Measurements from ENCODE around the gene PDK2. TPM values are rescaled to one million over a fixed set of nuclear protein-coding genes. Genes with fewer than 3 reads are reported as not detected.

Gene PDK2
- total and polyA plus RNA-seq, 2 donors (not counting 1 experiment from before 2014, with no cell fraction given), result 19.2 to 41.0 TPM

- DNase-seq (ENCODE audit: low read depth in 2 of 2), result no peak
- Histone ChIP-seq H4K20me1 (ENCODE audit: control insufficient read depth, extremely low read depth, insufficient read depth, low read length) (no peaks in the 10 kb centered on the region), H3K4me1 (ENCODE audit: control insufficient read depth, extremely low read depth, insufficient read depth, low read length) (peaks cover 22% of the 10 kb centered on the region), H3K27me3 (ENCODE audit: control insufficient read depth, insufficient read depth, low read length) (no peaks in the 10 kb centered on the region), H3K79me2 (ENCODE audit: control insufficient read depth, insufficient read depth, low read length) (peaks cover 84% of the 10 kb centered on the region), H2AFZ (ENCODE audit: low read length) (no peak overlapping the region), H3K36me3 (ENCODE audit: control insufficient read depth, insufficient read depth, low read length) (peaks cover 22% of the 10 kb centered on the region), H3K9ac (ENCODE audit: insufficient read depth, low read length) (no peak overlapping the region), H3K9me3 (ENCODE audit: control insufficient read depth, insufficient read depth, low read depth, low read length) (no peaks in the 10 kb centered on the region), H3K4me2 (ENCODE audit: extremely low read depth, insufficient read depth, low read length) (peak overlapping the region; percentile 98), H3K4me3 (replicated peaks in 1 of 4; ENCODE audit: control extremely low read depth in 1 of 4, insufficient read depth in 1 of 4, low read depth in 3 of 4, low read length in 4 of 4) (peak overlapping the region; percentile 72 to 84 (median 79)), H3K27ac (ENCODE audit: insufficient read depth, low read length) (peak overlapping the region; percentile 60)
- TF ChIP-seq CTCF (conservative IDR thresholded peaks at IDR 0.05 in 1 of 2, IDR thresholded peaks at IDR 0.05 in 1 of 2; ENCODE audit: low read depth in 1 of 2, low read length in 2 of 2) (no peak), EZH2 (IDR thresholded peaks at IDR 0.05; ENCODE audit: low read length, missing control alignments) (no peak)
Observed at GRCh38 chr17:50146230-50146926, 51.2 kb downstream of the PDK2 start.

DNA sequence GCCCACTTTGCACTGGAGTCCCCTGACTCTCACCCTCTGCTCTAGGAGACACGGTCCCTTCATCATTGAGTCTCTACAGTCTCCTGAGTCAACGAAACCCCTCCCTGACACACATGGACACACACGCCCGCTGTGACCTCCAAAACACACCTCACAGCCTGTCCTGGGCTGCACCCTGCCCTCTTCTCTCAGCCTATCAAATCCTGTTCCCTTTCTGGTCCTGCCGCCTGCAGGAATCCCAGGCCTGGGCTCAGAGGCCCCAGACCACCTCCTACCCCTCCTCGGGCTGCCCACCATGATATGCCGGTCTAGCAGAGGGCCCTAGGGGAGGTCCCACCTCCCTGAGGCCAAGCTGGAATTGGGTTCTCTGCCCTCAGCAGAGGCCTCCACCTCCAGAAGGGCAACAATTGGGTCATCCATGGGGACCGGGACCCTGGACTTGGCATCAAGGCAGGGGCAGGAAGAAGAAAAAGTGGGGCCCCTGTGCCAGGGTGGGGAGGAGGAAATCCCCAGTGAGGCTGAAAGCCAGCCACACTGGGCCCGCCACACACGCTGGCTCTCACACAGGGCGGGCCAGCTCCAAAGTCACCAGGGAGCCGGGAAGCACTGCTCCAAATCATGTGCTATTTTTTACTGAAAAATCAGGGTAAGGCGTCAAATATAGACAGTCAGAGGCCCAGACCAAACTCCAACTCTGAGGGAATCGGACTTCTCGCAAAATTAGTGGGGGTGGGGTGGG is 51.9 kb downstream of the PDK2 start:
- Histone ChIP-seq H3K79me2 (ENCODE audit: control insufficient read depth, insufficient read depth, low read length) (peaks cover 79% of the 10 kb centered on the region), H3K27me3 (ENCODE audit: control insufficient read depth, insufficient read depth, low read length) (no peaks in the 10 kb centered on the region), H3K9me3 (ENCODE audit: control insufficient read depth, insufficient read depth, low read depth, low read length) (no peaks in the 10 kb centered on the region), H4K20me1 (ENCODE audit: control insufficient read depth, extremely low read depth, insufficient read depth, low read length) (no peaks in the 10 kb centered on the region), H2AFZ (ENCODE audit: low read length) (no peak overlapping the region), H3K4me1 (ENCODE audit: control insufficient read depth, extremely low read depth, insufficient read depth, low read length) (peaks cover 22% of the 10 kb centered on the region), H3K4me2 (ENCODE audit: extremely low read depth, insufficient read depth, low read length) (peak overlapping the region; percentile 98), H3K9ac (ENCODE audit: insufficient read depth, low read length) (peak overlapping the region; percentile 4), H3K36me3 (ENCODE audit: control insufficient read depth, insufficient read depth, low read length) (peaks cover 17% of the 10 kb centered on the region), H3K27ac (ENCODE audit: insufficient read depth, low read length) (peak overlapping the region; percentile 60), H3K4me3 (replicated peaks in 1 of 4; ENCODE audit: control extremely low read depth in 1 of 4, insufficient read depth in 1 of 4, low read depth in 3 of 4, low read length in 4 of 4) (peak overlapping the region; percentile 72 to 84 (median 79))
- DNase-seq (ENCODE audit: low read depth in 2 of 2), result no peak
- TF ChIP-seq EZH2 (IDR thresholded peaks at IDR 0.05; ENCODE audit: low read length, missing control alignments) (no peak), CTCF (conservative IDR thresholded peaks at IDR 0.05 in 1 of 2, IDR thresholded peaks at IDR 0.05 in 1 of 2; ENCODE audit: low read depth in 1 of 2, low read length in 2 of 2) (no peak)

GRCh38 chr17:50147841-50148225 is 52.7 kb downstream of the PDK2 start:
- no peaks in the 10 kb centered on the region for H4K20me1 ChIP-seq (ENCODE audit: control insufficient read depth, extremely low read depth, insufficient read depth, low read length)
- peaks cover 14% of the 10 kb centered on the region for H3K36me3 ChIP-seq (ENCODE audit: control insufficient read depth, insufficient read depth, low read length)
- H3K27me3 ChIP-seq (ENCODE audit: control insufficient read depth, insufficient read depth, low read length), result no peaks in the 10 kb centered on the region
- peaks cover 74% of the 10 kb centered on the region for H3K79me2 ChIP-seq (ENCODE audit: control insufficient read depth, insufficient read depth, low read length)
- peak in 1 of 2 donors; percentile 31 for DNase-seq (ENCODE audit: low read depth in 2 of 2)
- H2AFZ ChIP-seq (ENCODE audit: low read length), result no peak overlapping the region
- H3K4me2 ChIP-seq (ENCODE audit: extremely low read depth, insufficient read depth, low read length), result peak overlapping the region; percentile 98
- peak overlapping the region; percentile 60 for H3K27ac ChIP-seq (ENCODE audit: insufficient read depth, low read length)
- peak overlapping the region; percentile 65 for H3K9ac ChIP-seq (ENCODE audit: insufficient read depth, low read length)
- no peaks in the 10 kb centered on the region for H3K9me3 ChIP-seq (ENCODE audit: control insufficient read depth, insufficient read depth, low read depth, low read length)
- TF ChIP-seq EZH2 (IDR thresholded peaks at IDR 0.05; ENCODE audit: low read length, missing control alignments), result no peak
- no peak for TF ChIP-seq CTCF (conservative IDR thresholded peaks at IDR 0.05 in 1 of 2, IDR thresholded peaks at IDR 0.05 in 1 of 2; ENCODE audit: low read depth in 1 of 2, low read length in 2 of 2)
- H3K4me1 ChIP-seq (ENCODE audit: control insufficient read depth, extremely low read depth, insufficient read depth, low read length), result peaks cover 26% of the 10 kb centered on the region
- H3K4me3 ChIP-seq (replicated peaks in 1 of 4; ENCODE audit: control extremely low read depth in 1 of 4, insufficient read depth in 1 of 4, low read depth in 3 of 4, low read length in 4 of 4), result peak overlapping the region; percentile 72 to 84 (median 79)

Measured in fibroblast of lung (primary cell).